ENCODE results near the gene EFNA4. TPM values are rescaled to one million over a fixed set of nuclear protein-coding genes. Genes with fewer than 3 reads are reported as not detected.

Gene EFNA4
- total RNA-seq, 2 experiments from 2014 or later = 6.6 to 8.5 TPM

- DNase-seq = no peak
- H3K27me3 Mint-ChIP-seq = no peaks in the 10 kb centered on the region
- ChIA-PET POLR2A (interaction anchor here (0.5 to 1.7 kb wide), 6 partner anchors 9 to 414 kb away, joined by 3 to 5 read pairs (median 3); partner anchors contain the start of gene PYGO2), CTCF (interaction anchor here (0.6 to 2.9 kb wide), 6 partner anchors 9 to 99 kb away, joined by 3 to 11 read pairs (median 3); partner anchors contain the start of gene ADAM15)
- peaks cover 14% of the 10 kb centered on the region for H3K4me1 Mint-ChIP-seq
- no peak overlapping the region for H3K4me3 Mint-ChIP-seq
- H3K36me3 Mint-ChIP-seq (ENCODE audit: low read depth) = peaks cover 19% of the 10 kb centered on the region
- H3K27ac Mint-ChIP-seq = no peak overlapping the region
- no peaks in the 10 kb centered on the region for H3K9me3 Mint-ChIP-seq
Measured at GRCh38 chr1:155022927-155023236, 40.7 kb upstream of the EFNA4 start.

- Mint-ChIP-seq H3K27ac (no peak overlapping the region), H3K27me3 (no peaks in the 10 kb centered on the region), H3K4me3 (no peak overlapping the region), H3K4me1 (peaks cover 11% of the 10 kb centered on the region), H3K36me3 (ENCODE audit: low read depth) (peaks cover 16% of the 10 kb centered on the region), H3K9me3 (no peaks in the 10 kb centered on the region)
- no peak for DNase-seq
- POLR2A ChIA-PET = interaction anchor here (1.1 to 1.7 kb wide), 2 partner anchors 10 to 12 kb away, joined by 3 to 5 read pairs; no protein-coding TSS in a partner anchor
- CTCF ChIA-PET = interaction anchor here (0.9 to 2.9 kb wide), 2 partner anchors 24 to 61 kb away, joined by 3 to 11 read pairs; no protein-coding TSS in a partner anchor
Measured at GRCh38 chr1:155023627-155024026, 39.9 kb upstream of the EFNA4 start.

- no peaks in the 10 kb centered on the region for H3K9me3 Mint-ChIP-seq
- peaks cover 9% of the 10 kb centered on the region for H3K4me1 Mint-ChIP-seq
- peaks cover 2% of the 10 kb centered on the region for H3K27me3 Mint-ChIP-seq
- no peak overlapping the region for H3K4me3 Mint-ChIP-seq
- ChIA-PET CTCF (interaction anchor here (0.7 kb wide), 2 partner anchors 54 to 148 kb away, joined by 3 to 4 read pairs; partner anchors contain the start of gene KRTCAP2), POLR2A (no interaction called here)
- peaks cover 9% of the 10 kb centered on the region for H3K36me3 Mint-ChIP-seq (ENCODE audit: low read depth)
- no peak overlapping the region for H3K27ac Mint-ChIP-seq
- no peak for DNase-seq
Measured at GRCh38 chr1:155024315-155024714, 39.2 kb upstream of the EFNA4 start.

- ChIA-PET CTCF (no interaction called here), POLR2A (no interaction called here)
- Mint-ChIP-seq H3K36me3 (ENCODE audit: low read depth) (no peaks in the 10 kb centered on the region), H3K27me3 (peaks cover 2% of the 10 kb centered on the region), H3K9me3 (no peaks in the 10 kb centered on the region), H3K27ac (no peak overlapping the region), H3K4me1 (peaks cover 4% of the 10 kb centered on the region), H3K4me3 (no peak overlapping the region)
- no peak for DNase-seq
Measured at GRCh38 chr1:155026154-155026553, 37.4 kb upstream of the EFNA4 start.

GRCh38 chr1:155026588-155026987 lies 37.0 kb upstream of the EFNA4 start:
- ChIA-PET POLR2A (no interaction called here), CTCF (no interaction called here)
- Mint-ChIP-seq H3K4me3 (no peak overlapping the region), H3K4me1 (peaks cover 2% of the 10 kb centered on the region), H3K27ac (no peak overlapping the region), H3K9me3 (no peaks in the 10 kb centered on the region), H3K27me3 (peaks cover 2% of the 10 kb centered on the region), H3K36me3 (ENCODE audit: low read depth) (no peaks in the 10 kb centered on the region)
- no peak for DNase-seq

GRCh38 chr1:155029513-155030242 lies 33.9 kb upstream of the EFNA4 start:
- Mint-ChIP-seq H3K4me1 (no peaks in the 10 kb centered on the region), H3K27ac (no peak overlapping the region), H3K4me3 (no peak overlapping the region), H3K36me3 (ENCODE audit: low read depth) (no peaks in the 10 kb centered on the region), H3K9me3 (no peaks in the 10 kb centered on the region), H3K27me3 (peaks cover 2% of the 10 kb centered on the region)
- CTCF ChIA-PET = no interaction called here
- no peak for DNase-seq
- POLR2A ChIA-PET = interaction anchor here (0.6 kb wide), 1 partner anchor 9 kb away, joined by 3 read pairs; no protein-coding TSS in a partner anchor

- Mint-ChIP-seq H3K27me3 (peaks cover 2% of the 10 kb centered on the region), H3K9me3 (no peaks in the 10 kb centered on the region), H3K36me3 (ENCODE audit: low read depth) (no peaks in the 10 kb centered on the region), H3K4me1 (no peaks in the 10 kb centered on the region), H3K4me3 (no peak overlapping the region), H3K27ac (no peak overlapping the region)
- no peak for DNase-seq
- CTCF ChIA-PET = interaction anchor here (1.1 kb wide), 1 partner anchor 11 kb away, joined by 3 read pairs; no protein-coding TSS in a partner anchor
- POLR2A ChIA-PET = no interaction called here
Measured at GRCh38 chr1:155030243-155030795, 33.2 kb upstream of the EFNA4 start.

GRCh38 chr1:155030899-155031298 lies 32.6 kb upstream of the EFNA4 start:
- ChIA-PET POLR2A (no interaction called here), CTCF (interaction anchor here (1.1 kb wide), 1 partner anchor 12 kb away, joined by 3 read pairs; no protein-coding TSS in a partner anchor)
- no peaks in the 10 kb centered on the region for H3K36me3 Mint-ChIP-seq (ENCODE audit: low read depth)
- DNase-seq = no peak
- H3K9me3 Mint-ChIP-seq = no peaks in the 10 kb centered on the region
- no peak overlapping the region for H3K27ac Mint-ChIP-seq
- peaks cover 2% of the 10 kb centered on the region for H3K27me3 Mint-ChIP-seq
- no peaks in the 10 kb centered on the region for H3K4me1 Mint-ChIP-seq
- H3K4me3 Mint-ChIP-seq = no peak overlapping the region

- no peaks in the 10 kb centered on the region for H3K4me1 Mint-ChIP-seq
- peaks cover 5% of the 10 kb centered on the region for H3K27me3 Mint-ChIP-seq
- H3K9me3 Mint-ChIP-seq = no peaks in the 10 kb centered on the region
- CTCF ChIA-PET = interaction anchor here (0.8 kb wide), 1 partner anchor 59 kb away, joined by 3 read pairs; no protein-coding TSS in a partner anchor
- DNase-seq = no peak
- H3K4me3 Mint-ChIP-seq = no peak overlapping the region
- H3K36me3 Mint-ChIP-seq (ENCODE audit: low read depth) = no peaks in the 10 kb centered on the region
- H3K27ac Mint-ChIP-seq = no peak overlapping the region
- POLR2A ChIA-PET = no interaction called here
Measured at GRCh38 chr1:155032886-155033285, 30.7 kb upstream of the EFNA4 start.

- Mint-ChIP-seq H3K9me3 (no peaks in the 10 kb centered on the region), H3K27ac (no peak within 1 kb of the TSS), H3K4me3 (no peak within 1 kb of the TSS), H3K4me1 (no peaks in the 10 kb centered on the region), H3K36me3 (ENCODE audit: low read depth) (no peaks in the 10 kb centered on the region), H3K27me3 (peaks cover 12% of the 10 kb centered on the region)
- CTCF ChIA-PET = interaction anchor here (0.6 to 1.1 kb wide), 3 partner anchors 58 to 139 kb away, joined by 3 read pairs; partner anchors contain the start of gene KRTCAP2
- DNase-seq = no peak
- POLR2A ChIA-PET = no interaction called here
Measured at GRCh38 chr1:155033524-155033923, 30.0 kb upstream of the EFNA4 start, which contains the start of the genes DCST1 and DCST2. Gene DCST1 (plus strand): TSS chr1:155033824. CDS start chr1:155034037, 213 bp downstream. Gene DCST2 (minus strand): TSS chr1:155033781. CDS start chr1:155033701, 80 bp downstream.

- H3K27ac Mint-ChIP-seq = no peak overlapping the region
- H3K9me3 Mint-ChIP-seq = no peaks in the 10 kb centered on the region
- peaks cover 7% of the 10 kb centered on the region for H3K4me1 Mint-ChIP-seq
- DNase-seq = no peak
- ChIA-PET POLR2A (no interaction called here), CTCF (interaction anchor here (1.1 to 1.4 kb wide), 2 partner anchors 16 to 138 kb away, joined by 3 to 4 read pairs; partner anchors contain the start of genes ADAM15 and KRTCAP2)
- peaks cover 11% of the 10 kb centered on the region for H3K27me3 Mint-ChIP-seq
- H3K36me3 Mint-ChIP-seq (ENCODE audit: low read depth) = no peaks in the 10 kb centered on the region
- H3K4me3 Mint-ChIP-seq = no peak overlapping the region
Measured at GRCh38 chr1:155034318-155035208, 29.0 kb upstream of the EFNA4 start.

GRCh38 chr1:155035936-155036335 lies 27.6 kb upstream of the EFNA4 start:
- no peak for DNase-seq
- ChIA-PET CTCF (interaction anchor here (1.4 kb wide), 1 partner anchor 15 kb away, joined by 4 read pairs; the partner anchor contains the start of gene ADAM15), POLR2A (no interaction called here)
- Mint-ChIP-seq H3K27ac (no peak overlapping the region), H3K27me3 (peaks cover 14% of the 10 kb centered on the region), H3K4me1 (peaks cover 7% of the 10 kb centered on the region), H3K9me3 (no peaks in the 10 kb centered on the region), H3K36me3 (ENCODE audit: low read depth) (no peaks in the 10 kb centered on the region), H3K4me3 (no peak overlapping the region)
